HG02943 (cell line): ENCODE results near the gene SH3TC1.

Source experiments
- ATAC-seq: cut with Tn5 transposase; IDR thresholded peaks from one replicate; pipeline ENCODE4 v1.9.1; 2021; ENCODE audit warnings: mild to moderate bottlenecking, low read depth, moderate library complexity; ENCODE audit not compliant: unreplicated experiment

Gene SH3TC1

DNA sequence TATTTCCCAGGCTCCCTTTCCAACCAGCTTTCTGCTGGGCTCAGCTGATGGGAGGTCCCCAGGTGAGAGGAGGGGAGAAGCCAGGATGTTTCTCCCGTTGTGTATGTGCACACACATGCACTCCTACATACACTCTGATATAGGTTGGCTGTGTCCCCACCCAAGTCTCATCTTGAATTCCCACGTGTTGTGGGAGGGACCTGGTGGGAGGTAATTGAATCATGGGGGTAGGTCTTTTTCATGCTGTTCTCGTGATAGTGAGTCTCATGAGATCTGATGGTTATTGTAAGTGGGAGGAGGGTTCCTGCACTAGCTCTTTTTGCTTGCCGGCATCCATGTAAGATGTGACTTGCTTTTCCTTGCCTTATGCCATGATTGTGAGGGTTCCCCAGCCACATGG is 58.8 kb downstream of the SH3TC1 start:
- ATAC-seq, result no peak

DNA sequence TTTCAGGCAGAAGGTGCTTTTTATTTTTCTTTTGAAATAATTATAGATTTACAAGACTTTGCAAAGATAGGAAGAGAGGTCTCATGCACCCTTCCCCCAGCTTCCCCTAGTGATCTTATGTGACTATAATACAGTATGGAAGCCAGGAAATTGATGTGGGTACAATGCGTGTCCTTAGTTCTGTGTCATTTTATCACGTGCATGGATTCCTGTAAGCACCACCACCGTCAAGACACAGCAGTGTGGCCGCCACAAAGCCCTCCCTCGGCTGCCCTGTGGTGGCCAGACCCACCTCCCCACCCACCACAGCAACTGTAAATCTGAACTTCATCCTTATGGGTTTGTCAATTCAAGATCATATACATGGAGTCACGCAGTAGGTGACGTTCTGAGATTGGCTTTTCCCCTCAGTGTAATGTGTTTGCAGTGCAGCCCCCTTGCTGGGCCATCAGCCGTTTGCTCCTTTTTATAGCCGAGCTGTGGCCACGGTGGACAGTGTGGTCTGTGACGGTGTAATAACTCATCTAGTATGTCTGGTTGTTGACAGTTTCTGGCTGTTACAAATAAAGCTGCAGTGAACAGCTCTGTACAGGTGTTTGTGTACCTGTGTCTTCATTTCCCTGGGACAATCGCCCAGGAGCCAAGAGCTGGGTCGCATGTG is 59.6 kb downstream of the SH3TC1 start:
- no peak for ATAC-seq

DNA sequence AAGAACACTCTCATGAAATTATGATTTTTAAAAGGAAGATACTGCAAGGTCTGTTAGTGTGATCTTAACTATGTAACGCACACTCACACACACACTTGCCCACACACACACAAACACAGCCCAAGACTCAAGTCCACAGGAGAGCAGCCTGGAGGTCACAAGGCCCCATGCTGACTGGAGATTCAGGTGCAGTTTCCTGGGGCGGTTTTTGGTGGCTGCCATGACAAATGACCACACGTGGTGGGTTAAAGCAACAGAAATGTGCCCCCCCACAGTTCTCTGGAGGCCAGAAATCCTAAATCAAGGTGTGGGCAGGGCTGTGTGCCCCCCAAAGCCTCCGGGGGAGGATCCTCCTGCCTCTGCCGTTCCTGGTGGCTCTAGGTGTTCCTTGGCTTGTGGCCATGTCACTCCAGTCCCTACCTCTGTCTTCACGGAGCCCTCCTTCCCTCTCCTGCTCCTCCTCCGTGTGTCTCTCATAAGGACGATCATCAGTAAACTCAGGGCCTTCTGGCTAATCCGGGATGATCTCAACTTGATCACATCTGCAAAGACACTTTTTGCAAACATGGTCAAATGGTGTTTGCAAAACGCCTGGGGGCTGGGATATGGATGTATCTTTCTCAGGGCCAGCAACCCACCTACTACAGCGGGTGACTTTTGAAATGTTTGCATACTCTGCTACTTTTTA is 60.8 kb downstream of the SH3TC1 start:
- no peak for ATAC-seq

DNA sequence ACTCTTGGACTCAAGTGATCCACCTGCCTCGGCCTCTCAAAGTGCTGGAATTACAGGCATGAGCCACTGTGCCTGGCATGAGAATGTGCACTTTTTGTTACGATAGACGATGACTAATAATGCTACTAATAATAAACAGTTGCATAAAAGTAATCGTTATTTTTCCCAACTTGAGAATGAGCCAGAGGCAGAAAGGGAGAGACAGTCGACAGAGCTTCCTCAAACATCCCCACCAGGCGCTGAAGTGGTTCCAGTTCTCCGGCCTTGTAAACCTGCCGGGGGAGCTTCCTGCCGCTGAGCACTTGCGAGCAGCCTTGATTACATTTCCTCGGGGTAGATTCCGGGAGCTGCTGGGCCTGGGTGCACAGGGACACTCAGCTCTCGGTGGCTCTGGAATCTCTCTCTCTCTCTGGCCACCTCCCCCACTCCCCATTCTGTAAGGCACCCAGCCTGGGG is 61.6 kb downstream of the SH3TC1 start:
- ATAC-seq, result no peak

DNA sequence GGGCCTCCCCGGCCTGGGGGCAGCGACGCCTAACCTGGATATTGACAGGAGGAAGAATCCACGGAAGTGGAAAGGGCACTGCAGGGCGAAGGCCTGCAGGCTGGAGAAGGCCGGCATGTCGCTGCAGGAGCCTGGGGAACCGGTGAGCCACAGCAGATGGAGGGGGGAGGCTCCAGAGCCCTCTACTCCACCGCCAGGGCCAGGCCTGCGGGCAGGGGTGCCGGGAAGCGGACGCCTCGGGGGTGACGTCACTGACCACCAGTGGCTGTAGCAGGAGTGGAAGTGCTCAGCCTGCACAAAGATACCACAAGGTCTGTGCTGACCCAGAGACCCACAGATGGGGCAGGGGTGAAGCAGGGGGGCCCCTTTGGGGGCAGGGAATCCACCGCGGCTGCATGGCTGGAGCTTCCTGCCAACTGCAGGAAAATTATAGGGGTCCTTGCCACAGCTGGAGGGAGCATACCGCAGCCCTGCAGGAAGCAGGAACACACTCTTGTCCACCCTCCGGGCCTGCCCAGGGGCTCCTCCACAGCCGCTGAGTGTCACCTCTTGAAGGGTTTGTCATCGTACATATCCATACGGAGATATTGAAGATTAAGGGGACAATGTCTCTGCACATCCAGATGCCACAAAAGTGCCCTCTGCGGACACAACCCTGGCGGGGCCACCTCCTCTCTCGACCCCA is 62.9 kb downstream of the SH3TC1 start:
- no peak for ATAC-seq

DNA sequence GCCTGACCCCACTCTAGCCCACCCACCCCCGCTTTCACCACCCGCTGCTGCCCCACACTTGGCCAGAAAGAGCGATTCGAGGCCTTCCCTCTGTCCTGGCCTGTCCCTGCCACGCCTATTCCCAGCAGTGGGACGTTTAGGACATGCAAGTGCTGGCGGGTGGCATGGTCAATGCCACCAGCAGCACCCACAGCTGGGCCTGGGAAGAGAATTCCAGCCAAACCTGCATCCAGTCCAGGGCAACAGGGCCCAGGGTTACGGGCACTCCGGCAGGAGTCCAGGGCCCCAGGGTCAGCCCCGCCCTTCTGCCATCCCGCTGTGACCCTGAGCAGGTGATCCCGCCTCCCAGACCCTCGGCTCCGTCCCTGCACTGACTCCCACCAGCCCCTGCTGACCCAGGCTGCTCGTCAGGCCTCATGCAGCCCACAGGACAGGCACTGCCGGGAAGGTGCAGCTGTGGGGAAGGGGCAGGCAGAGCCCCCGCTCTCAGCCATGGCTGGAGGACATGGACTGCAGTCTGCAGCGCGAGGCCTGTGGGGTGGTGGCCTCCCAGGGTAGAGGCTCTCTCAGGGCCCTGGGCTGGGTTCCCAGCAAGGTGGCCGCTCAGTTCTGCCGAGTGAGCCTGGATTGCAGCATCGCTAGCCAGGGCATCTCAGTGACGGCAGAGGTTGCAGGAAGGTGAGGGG is 63.7 kb downstream of the SH3TC1 start:
- ATAC-seq, result no peak

DNA sequence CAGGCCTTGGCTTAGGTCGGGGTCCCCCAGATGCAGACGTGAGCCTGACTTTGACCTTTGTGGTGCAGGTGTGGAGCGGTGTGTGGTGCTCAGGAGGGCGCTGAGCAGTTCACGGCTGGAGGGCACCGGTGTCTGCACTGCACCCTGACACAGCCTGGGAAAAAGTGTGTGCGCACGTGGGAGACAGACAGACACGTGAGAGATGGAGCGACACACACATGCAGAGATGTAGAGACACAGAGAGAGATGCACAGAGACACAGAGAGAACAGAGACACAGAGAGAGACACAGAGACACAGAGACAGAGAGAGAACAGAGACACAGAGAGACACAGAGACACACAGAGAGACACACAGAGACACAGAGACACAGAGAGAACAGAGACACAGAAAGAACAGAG is 64.3 kb downstream of the SH3TC1 start:
- no peak for ATAC-seq

DNA sequence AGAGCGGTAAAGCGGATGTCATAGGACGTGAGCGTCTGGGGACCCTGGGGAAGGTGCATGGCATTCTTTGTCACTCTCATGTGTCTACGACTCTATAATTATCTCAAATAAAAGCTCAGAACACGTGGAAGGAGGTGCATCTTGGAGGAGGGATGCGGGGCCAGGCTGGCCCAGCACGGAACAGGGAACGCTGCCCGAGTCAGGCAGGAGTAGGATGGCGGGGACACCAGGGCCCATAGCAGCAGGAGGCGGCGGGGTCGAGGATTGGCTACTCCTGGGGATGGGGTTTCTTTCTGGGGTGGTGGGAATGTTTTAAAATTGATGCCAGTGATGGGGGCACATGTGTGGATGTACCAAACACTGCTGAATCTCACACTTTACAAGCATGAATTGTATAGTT is 65.0 kb downstream of the SH3TC1 start:
- no peak for ATAC-seq

DNA sequence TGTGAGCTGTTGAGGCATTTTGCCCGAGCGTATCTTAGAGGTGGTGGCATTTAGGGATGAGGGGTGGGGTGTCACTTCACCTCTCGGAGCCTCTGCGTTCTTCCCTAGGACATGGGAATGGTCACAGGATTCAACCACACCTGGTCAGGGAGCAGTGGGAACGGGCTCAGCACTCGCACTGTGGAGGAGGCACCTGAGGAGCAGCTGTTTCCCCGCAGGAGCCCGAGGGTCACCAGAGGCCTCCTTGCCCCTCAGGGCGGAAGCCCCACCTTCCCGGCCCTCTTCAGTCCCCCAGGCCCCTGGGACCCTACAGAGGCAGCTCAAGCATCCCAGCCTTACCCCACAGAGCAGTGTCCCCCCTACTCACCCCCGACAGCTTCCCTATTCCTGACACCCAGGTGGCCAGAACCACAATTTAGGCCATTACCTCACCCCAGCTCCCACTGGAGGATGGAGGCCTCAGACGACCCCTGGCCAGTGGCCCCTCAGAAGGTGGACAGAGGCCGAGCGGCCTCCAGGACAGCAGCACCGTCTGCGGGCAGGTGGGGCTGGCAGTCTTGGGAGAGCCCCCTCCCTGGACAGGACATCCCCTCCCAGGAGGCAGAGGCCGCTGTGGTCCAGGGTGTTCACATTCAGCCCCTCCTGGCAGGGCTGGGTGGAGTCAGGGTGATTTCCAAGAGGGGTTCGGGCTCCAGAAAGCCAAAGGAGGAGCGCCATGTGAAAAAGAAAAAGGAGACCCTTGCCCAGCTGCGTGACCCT is 66.3 kb downstream of the SH3TC1 start:
- no peak for ATAC-seq

DNA sequence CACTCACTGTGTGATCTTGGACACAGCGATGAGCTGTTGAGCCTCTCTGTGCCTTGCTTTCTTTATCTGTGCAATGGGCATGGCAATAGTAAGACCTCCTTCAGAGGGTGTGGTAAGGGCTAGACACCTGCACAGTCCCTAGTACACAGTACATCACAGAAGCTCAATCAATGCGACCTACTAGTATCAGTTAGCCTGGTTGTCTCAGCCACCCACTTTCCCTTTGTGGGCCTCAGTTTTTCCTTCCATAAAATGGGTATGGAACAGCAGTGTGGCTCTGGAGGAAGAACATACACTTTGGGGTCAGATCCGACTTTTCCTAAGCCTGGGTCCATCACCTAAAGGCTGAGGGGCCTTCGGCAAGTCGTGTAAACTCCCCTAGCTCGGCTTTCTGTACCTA is 67.0 kb downstream of the SH3TC1 start:
- no peak for ATAC-seq

DNA sequence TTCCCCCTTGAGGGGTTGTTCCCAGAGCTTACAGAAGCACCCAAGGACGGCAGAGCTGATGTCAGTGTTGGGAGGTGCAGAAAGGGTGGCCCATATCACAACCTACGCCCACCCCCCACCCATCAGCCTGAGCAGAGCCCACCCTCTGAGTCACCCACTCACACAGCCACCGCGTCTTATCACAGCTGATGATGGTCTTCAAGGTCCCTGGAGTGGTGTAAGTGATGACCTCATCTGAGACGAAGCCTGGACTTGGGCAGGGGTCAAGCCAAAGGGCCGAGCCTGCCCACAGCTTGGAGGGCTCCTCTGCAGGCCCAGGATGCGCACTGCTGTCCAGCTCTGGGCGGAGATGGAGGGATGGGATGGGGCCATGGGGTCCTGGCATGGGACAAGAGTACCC is 67.4 kb downstream of the SH3TC1 start:
- no peak for ATAC-seq

DNA sequence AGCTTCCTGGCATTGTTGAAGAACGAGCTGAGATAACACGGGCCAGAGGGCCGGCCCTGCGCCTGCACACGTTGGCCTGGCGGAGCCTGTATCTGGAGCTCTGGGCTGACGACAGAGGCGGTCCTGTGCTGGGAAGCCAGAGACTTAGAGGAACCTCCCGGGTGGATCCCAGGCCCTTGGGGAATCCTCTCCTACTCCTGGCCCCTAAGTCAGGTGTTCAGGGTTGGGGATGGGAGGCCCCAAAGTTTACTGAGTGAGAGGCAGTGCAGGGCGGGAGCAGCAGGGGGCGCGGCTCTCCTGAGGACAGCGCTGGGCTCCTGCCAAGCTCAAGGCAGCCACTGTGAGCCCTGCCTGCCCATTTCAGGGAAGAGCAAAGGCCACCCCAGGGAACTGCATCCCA is 68.0 kb downstream of the SH3TC1 start:
- ATAC-seq, result no peak

DNA sequence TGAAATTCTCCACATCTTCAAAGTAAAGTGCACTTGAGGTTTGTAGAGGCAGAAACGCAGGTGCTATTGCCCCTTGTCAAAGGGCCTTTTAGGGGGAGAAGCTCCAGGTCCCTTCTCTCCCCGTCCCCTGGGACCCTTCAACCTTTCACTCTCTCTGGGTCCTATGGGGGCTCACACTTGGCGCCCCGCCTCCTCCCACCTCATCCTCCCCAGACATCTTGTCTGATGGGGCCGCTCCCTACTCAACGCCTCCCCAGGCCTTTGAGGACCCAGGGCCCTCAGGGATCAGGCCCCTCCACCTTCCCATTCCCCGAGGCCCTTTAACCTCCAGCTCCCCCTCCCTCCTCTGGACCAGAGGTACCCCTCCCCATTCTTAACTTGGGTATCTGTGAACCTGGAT is 69.1 kb downstream of the SH3TC1 start:
- ATAC-seq, result no peak

DNA sequence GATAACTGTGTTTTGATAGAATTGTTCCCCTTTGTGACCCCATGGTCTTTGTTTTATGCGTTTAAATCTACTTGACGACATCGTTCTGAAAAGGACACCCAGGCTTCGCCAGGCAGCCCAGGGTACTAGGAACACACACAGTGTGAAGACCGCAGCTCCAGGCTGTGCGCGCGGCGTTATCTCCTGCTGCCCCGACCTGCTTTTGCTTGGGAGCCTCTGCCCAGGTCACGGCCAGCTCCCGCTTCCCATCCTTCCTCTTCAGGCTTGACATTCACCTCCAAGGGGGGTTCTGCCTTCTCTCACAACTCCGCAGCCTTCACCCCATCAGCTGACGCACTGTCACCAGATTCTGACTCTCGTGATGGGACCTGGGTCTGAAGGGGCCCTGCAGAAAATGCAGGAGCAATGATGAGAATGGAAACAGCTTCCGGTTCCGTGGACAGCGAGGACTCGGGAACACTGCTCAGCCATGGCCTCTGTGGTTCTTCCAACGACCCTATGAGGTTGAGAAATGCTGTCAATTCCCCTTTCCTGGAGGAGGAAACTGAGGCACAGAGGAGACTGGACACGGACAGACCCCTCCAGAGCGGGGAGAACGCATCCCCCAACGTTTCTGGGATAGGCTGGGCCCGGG is 69.9 kb downstream of the SH3TC1 start:
- ATAC-seq, result no peak

DNA sequence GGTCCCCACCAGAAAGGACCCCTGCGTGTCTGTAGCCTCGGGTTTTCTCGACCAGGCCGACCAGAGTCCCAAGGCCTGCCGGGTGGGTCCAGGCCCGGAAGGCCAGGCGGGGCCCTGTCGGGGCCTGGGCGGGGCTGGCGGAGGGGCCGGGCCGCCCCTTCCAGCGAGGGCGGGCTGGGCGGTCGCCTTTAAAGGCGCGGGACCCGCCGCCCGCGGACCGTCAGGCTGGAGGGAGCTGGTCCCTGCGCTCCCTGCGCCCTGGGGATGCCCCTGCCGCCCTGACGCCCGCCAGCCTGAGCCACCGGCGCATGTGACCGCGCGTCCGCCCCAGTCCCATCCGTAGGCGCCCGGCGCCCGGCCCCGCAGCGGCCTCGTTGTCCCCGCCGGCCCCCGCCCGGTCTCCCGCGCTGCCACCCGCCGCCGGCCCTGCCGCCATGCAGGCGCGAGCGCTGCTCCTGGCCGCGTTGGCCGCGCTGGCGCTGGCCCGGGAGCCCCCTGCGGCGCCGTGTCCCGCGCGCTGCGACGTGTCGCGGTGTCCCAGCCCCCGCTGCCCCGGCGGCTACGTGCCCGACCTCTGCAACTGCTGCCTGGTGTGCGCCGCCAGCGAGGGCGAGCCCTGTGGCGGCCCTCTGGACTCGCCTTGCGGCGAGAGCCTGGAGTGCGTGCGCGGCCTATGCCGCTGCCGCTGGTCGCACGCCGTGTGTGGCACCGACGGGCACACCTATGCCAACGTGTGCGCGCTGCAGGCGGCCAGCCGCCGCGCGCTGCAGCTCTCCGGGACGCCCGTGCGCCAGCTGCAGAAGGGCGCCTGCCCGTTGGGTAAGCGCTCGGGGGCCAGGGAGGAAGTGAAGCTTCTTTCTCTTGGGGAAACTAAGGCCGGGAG is 70.7 kb downstream of the SH3TC1 start, which contains the start of gene HTRA3:
TSS of gene HTRA3 (plus strand) at position 220 of the 883 bp plus-strand sequence. CDS start at position 435, 215 bp downstream.
- no peak for ATAC-seq

DNA sequence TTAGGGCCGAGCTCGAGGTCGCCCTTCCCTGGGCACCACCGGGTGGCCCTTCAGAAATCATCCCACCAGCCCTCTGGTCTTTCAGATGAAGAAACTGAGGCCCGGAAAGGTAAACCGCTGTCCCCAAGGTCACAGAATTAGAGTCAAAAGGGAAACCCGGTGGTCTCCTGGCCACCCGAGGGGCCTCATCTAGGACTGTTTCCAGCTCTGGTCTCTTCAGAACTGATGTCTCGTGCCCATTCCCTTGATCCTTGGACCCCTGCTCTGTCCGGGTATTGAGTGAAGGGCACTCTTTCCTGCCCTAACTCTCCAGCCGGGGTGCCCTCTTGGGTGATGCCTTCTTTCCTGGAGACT is 71.3 kb downstream of the SH3TC1 start:
- no peak for ATAC-seq

DNA sequence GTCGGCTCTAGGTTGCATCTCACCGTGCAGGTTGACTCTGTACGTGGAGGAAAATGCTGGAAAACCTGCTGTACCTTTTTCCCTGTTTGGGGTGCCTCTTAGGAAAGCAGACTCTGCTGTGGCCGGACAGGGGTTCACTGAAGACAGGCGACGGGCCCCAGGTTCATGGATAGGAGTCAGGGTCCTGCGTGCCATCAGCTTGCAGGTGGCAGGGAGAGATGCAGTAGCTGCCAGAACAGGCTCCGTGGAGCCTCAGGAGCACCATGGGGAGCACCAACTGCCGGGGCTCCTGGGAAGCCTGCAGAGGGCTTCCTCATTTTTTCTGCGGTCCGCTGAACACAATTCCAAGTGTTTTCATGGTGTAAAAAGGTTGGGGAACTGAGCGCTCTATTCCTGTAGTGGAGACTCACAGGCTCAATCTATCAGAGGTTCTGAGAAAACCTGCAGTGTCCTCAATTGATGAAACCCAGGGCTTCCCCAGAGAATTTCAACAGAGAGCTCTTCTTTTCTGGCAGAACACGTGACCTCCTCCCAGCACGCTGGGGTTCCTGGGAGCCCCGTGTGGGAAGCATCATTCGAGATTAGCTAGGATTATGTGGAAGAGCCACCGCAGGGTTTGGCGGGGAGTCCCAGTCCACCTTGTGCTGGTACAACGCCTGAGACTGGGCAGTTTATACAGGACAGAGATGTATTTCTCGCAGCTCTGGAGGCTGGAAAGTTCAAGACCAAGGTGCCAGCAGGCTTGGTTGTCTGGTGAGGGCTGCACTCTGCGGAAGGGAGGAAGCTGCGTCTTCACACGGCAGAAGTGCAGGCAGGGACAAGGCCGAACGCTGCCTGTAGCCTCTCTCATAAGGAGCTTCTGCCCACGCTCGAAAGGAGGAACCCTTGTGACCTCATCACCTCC is 72.1 kb downstream of the SH3TC1 start:
- ATAC-seq, result no peak

DNA sequence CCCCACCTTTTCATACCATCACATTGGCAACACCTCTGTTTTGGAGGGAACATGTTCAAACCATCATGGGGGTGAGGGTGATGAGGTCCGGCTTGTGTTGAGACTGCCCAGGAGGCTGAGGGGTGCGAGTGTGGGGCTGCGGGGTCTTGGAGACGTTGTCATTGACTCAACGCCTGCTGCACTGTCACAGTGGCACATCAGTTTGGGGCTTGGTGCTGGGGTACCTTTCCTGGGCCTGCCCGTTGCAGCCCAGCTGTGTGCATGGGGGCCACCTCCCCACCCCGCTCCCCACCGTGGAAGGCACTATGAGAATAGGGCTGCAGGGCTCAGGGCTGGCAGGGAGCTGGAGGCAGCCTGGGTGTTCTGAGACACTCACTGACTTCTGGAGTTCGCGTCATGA is 72.7 kb downstream of the SH3TC1 start:
- no peak for ATAC-seq
